A172 (cell line): ENCODE measurements around the gene RPL13. TPM values are rescaled to one million over a fixed set of nuclear protein-coding genes. Genes with fewer than 3 reads are reported as not detected.

Source experiments
- DNase-seq: peaks from one replicate; pipeline ENCODE4 v3.0.0-alpha.2; 2015; ENCODE audit warnings: low spot score
- total RNA-seq: library from RNA; depleted of rRNA; stranded (reverse); fragments of >200 nt; shearing (Covaris generic); gene quantifications from 2 replicates; pipeline ENCODE4 v1.2.3, GENCODE V29; 2014; rRNA removed

Gene RPL13
- 4,331 and 5,553 TPM in 2 replicates for total RNA-seq

- DNase-seq = peak; percentile 96
Measured at GRCh38 chr16:89560378-89561141, at the start of gene RPL13. TSS of gene RPL13 (plus strand) at chr16:89560682. CDS start at chr16:89560960, 278 bp downstream.

- no peak for DNase-seq
Measured at GRCh38 chr16:89511374-89511773, 49.1 kb upstream of the RPL13 start.

GRCh38 chr16:89512453-89512852 is 48.0 kb upstream of the RPL13 start:
- DNase-seq = no peak

GRCh38 chr16:89517128-89517527 is 43.4 kb upstream of the RPL13 start:
- DNase-seq = no peak

- DNase-seq = no peak
Measured at GRCh38 chr16:89519881-89520280, 40.6 kb upstream of the RPL13 start.

GRCh38 chr16:89522287-89522686 is 38.2 kb upstream of the RPL13 start:
- DNase-seq = no peak

- no peak for DNase-seq
Measured at GRCh38 chr16:89523680-89524344, 36.7 kb upstream of the RPL13 start.

- DNase-seq = no peak
Measured at GRCh38 chr16:89525146-89525913, 35.2 kb upstream of the RPL13 start.

- DNase-seq = no peak
Measured at GRCh38 chr16:89529097-89529496, 31.4 kb upstream of the RPL13 start.

GRCh38 chr16:89530401-89531381 is 29.8 kb upstream of the RPL13 start:
- no peak for DNase-seq

- no peak for DNase-seq
Measured at GRCh38 chr16:89531821-89532526, 28.5 kb upstream of the RPL13 start.

- no peak for DNase-seq
Measured at GRCh38 chr16:89534252-89534756, 26.2 kb upstream of the RPL13 start.

GRCh38 chr16:89536371-89536770 is 24.1 kb upstream of the RPL13 start:
- no peak for DNase-seq

- DNase-seq = no peak
Measured at GRCh38 chr16:89536886-89537548, 23.5 kb upstream of the RPL13 start.

- DNase-seq = no peak
Measured at GRCh38 chr16:89537549-89537925, 22.9 kb upstream of the RPL13 start.

GRCh38 chr16:89538286-89538685 is 22.2 kb upstream of the RPL13 start:
- no peak for DNase-seq

- DNase-seq = no peak
Measured at GRCh38 chr16:89540557-89540956, 19.9 kb upstream of the RPL13 start.

- no peak for DNase-seq
Measured at GRCh38 chr16:89541792-89542191, 18.7 kb upstream of the RPL13 start.

- DNase-seq = no peak
Measured at GRCh38 chr16:89544113-89544512, 16.4 kb upstream of the RPL13 start.

GRCh38 chr16:89544713-89545043 is 15.8 kb upstream of the RPL13 start:
- no peak for DNase-seq
